ENCODE data around the gene P2RX5.

GRCh38 chr17:3627769-3628167, 68.2 kb downstream of the P2RX5 start:
- TF ChIP-seq, protein P1, sequence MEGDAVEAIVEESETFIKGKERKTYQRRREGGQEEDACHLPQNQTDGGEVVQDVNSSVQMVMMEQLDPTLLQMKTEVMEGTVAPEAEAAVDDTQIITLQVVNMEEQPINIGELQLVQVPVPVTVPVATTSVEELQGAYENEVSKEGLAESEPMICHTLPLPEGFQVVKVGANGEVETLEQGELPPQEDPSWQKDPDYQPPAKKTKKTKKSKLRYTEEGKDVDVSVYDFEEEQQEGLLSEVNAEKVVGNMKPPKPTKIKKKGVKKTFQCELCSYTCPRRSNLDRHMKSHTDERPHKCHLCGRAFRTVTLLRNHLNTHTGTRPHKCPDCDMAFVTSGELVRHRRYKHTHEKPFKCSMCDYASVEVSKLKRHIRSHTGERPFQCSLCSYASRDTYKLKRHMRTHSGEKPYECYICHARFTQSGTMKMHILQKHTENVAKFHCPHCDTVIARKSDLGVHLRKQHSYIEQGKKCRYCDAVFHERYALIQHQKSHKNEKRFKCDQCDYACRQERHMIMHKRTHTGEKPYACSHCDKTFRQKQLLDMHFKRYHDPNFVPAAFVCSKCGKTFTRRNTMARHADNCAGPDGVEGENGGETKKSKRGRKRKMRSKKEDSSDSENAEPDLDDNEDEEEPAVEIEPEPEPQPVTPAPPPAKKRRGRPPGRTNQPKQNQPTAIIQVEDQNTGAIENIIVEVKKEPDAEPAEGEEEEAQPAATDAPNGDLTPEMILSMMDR (IDR thresholded peaks at IDR 0.05), result no peak
- no peak for TF ChIP-seq POLR2A (IDR thresholded peaks at IDR 0.05)
